Left colon (tissue), 2 donors: ENCODE results near the gene CD200. TPM values are rescaled to one million over a fixed set of nuclear protein-coding genes. Genes with fewer than 3 reads are reported as not detected.
"Not testable (repeated sequence)": the region's sequence is repeated elsewhere in the genome, so short reads cannot be mapped to it uniquely, and the experiment has no call there.

Experiments used
- ATAC-seq: fragments of 200-7000 bp; cut with Tn5 transposase; one replicate; pipeline ENCODE4 v1.9.1; 2020; ENCODE audit warnings: mild to moderate bottlenecking, moderate library complexity
- DNase-seq, 2 donors: peaks; one replicate each; pipeline ENCODE4 v3.0.0-alpha.2; 2020
- intact Hi-C, 2 donors: fragments of 100-400 bp; cut with DNase I in 1 of 2; cut with micrococcal nuclease in 1 of 2; formaldehyde crosslinking; loops; one replicate each; pipeline versions ENCODE4 v1.11.2 to v1.14.0; 2022; cut with DNase I, micrococcal nuclease
- total RNA-seq, 2 donors: library from RNA; stranded (reverse); fragmentation: NEBNext Ultra II Directional; extraction: Animal tissue kit (Norgen Biotek cat#: 25700); gene quantifications; one replicate each; pipeline ENCODE4 v1.2.1, GENCODE V29; 2021
- donor health status: DM: no; HTN: no; CAD: no.
- donor health status: DM: yes; HTN: yes; CAD: no.

The CD200 gene
- total RNA-seq, 2 donors from 2014 or later: 4.6 to 4.9 TPM

DNA sequence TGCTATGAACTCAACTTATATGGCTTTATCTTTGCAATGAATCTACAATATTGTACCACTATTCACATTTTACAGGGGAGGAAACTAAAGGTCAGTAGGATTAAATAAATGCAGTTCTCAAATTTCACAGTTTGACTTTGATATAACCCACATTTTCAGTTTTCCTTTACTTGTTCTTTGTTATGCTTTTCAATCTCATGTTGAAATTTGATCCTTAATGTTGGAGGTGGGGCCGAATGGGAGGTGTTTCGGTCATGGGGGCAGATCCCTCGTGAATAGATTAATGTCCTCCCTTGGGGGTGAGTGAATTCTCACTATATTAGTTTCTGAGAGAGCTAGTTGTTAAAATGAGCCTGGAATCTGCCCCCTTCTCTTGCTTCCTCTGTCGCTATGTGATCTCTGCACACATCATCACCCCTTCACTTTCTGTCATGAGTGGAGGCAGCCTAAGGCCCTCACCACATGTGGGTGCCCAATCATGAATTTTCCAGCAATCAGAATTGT is 44.7 kb downstream of the CD200 start:
- DNase-seq (no peak), ATAC-seq (peak; percentile 65)
- intact Hi-C loops: no loop called here

DNA sequence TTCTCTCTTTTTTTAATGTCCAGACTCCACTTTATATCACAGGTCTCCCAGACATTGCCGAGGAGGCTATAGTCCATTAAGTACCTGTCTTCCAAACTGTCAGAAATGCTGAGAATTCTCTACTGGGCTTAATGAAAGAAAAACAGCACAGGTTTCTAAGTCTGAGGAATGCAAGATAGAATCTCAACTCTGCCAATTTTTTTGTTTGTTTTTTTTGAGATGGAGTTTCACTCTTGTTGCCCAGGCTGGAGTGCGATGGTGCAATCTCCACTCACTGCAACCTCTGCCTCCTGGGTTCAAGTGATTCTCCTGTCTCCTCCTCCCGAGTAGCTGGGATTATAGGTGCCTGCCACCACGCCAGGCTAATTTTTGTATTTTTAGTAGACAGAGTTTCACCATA is 45.4 kb downstream of the CD200 start:
- ATAC-seq, intact Hi-C loops, DNase-seq: not testable (repeated sequence)

DNA sequence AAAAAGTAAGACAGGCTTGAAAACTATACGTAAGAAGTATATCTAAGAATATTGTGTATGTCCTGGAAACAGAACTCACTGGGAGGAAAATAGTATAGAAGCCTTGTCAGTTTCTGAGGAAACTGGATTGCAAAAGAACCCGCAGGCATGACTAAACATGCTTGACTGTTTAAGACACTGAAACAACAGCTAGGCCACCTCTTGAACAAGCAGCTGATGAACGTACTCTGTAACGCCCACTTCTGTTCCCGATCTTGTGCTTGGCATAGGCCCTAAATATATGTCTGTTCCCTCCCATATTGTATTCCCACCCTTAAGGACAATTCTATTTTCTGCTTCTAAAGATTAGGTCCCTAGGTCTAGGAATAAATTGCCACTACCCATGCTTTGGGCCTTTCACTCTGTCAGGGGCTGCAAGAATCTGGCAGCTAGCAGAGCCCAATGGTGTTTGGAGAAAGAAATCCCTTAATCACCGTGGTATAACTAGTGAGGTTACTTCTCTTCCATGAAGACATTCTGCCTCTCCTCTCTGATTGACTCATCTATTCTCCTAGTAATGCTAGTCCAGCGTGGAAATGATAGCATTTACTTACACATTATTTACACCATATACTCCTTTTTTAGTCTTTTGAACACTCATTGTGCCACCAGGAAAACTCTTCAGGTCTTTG is 46.2 kb downstream of the CD200 start:
- ATAC-seq (no peak), DNase-seq (no peak)
- intact Hi-C loops: no loop called here

DNA sequence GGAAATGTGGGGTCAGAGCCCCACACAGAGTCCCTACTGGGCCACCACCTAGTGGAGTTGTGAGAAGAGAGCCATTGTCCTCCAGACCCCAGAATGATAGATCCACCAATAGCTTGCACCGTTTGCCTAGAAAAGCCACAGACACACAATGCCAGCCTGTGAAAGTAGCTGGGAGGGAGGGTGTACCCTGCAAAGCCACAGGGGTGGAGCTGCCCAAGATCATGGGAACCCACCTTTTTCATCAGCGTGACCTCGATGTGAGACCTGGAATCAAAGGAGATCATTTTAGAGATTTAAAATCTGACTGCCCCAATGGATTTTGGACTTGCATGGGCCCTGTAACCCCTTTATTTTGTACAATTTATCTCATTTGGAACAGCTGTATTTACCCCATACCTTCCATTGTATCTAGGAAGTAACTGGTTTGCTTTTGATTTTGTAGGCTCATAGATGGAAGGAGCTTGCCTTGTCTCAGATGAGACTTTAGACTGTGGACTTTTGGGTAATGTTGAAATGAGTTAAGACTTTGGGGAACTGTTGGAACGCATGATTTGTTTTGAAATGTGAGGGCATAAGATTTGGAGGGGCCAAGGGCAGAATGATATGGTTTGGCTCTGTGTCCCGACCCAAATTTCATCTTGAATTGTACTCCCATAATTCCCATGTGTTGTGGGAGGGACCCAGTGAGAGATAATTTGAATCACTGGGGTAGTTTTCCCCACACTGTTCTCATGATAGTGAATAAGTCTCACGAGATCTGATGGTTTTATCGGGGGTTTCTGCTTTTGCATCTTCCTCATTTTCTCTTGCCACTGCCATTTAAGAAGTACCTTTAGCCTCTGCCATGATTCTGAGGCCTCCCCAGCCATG is 49.0 kb downstream of the CD200 start:
- ATAC-seq (no peak), DNase-seq (no peak)
- intact Hi-C loops: no loop called here

DNA sequence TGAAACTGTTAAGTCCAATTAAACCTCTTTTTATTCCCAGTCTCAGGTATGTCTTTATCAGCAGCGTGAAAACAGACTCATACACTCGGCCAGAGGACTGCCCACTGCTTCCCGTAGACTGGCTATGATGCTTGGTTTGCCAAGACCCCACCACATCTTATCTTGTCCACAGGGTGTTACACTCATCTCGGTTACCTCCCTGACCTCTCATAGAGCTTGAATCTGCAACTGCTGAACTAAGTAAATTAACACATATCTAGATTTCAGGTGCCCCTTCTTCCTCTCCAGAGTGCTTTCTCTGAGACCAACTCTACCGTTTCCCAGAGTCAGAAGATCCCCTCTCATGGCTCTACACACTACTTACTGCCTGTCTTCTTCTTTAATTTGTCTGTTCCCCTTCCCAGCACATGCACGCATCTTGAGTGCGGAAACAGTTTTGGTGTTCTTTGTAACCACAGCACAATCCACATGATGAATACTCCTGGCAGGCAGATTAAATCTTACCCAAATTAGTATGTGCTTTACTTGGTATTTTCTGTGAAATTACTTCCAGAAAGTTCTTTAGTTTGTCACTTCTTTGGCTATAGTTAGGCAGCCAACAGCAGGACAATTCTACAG is 49.7 kb downstream of the CD200 start:
- DNase-seq: no peak
- intact Hi-C loops: no loop called here
- no peak for ATAC-seq

DNA sequence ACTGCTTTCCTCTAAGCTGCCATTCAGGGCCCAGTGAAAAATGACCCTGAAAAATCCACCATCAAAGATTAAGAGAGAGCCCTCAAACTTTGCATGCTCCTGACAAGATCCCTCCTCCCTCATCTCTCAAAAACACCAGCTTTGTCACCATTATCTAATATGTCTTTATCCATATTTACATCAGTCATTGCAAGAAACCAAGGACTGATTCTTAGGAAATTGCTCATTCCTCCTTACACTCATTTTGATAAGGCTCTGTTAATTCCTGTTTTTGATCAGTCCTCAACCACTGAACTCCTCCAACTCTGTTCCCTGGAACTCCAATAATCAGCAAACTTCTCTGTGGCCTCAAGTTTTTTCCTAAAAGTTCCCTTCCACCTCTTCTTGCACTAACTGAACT is 51.8 kb downstream of the CD200 start:
- DNase-seq (no peak), ATAC-seq (no peak)
- intact Hi-C loops: no loop called here

DNA sequence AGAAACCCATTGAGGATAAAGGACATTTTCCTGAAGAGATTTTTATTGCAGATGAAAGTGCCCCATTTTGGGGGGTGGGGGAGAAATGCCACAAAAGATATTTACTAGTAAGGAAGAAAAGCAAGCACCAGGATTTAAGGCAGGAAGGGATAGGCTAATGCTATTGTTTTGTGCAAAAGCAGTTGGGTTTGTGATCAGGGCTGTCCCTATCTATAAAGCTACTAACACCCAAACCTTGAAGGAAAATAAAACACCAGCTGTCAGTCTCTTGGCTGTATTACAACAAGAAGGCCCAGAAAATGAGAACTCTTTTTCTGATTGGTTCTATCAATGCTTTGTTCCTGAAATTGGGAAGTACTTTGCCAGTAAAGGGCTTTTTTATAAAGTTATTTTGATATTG is 56.0 kb downstream of the CD200 start:
- no peak for DNase-seq
- ATAC-seq: peak; percentile 93
- intact Hi-C loops: no loop called here

DNA sequence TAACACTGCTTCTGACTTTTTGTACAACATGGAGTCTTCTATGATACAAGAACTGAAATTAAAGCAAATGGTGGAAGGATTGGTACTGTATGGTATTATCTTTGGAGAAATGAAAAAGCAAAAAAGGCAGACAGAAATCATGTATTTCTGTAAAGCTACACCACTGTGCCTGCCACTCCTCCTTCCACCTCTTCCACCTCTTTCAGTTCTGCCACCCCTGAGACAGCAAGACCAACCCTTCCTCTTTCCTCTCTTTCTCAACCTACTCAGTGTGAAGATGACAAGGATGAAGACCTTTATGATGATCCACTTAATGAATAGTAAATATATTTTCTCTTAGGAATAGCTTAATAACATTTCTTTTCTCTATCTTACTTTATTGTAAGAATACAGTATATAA is 57.0 kb downstream of the CD200 start:
- no peak for ATAC-seq
- no peak for DNase-seq
- intact Hi-C loops: no loop called here

DNA sequence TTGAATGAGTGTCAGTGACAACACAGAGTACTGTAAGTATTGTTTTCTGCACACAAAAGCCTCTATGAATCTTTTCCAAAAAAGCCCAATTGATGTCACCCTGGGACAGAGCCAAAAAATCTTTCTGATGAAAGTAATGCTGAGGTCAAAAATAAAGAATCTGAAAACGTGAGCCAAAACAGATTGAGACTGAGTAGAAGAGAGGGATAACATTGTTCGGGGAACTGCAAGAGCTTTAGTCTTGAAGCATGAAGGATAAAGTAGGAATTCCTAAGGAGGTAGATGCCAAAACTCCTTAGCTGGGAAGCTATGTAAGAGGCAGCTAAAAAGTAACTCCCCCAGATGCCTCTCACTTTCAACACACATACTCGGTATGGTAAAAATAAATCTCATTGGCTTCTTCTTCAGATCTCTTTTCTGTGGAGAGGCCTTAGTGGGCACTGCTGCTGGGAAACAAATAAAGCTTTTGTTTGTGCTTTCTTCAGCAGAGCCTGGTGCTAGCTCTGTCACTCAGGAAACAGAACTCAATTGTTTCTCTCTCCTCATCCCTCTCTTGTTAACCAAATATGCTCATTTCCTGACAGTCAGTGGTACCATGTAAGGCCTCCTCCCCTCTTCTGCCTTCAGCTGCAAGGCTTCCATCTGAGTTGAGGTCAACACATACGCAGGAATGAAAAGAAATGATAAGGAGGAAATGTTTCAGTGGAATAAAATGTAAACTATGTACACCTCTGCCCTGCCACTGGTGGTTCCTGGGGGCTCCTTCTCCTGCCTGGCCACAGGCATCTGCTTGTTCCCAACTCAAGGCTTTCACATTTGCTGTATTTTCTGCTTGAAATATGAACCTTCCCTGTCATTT is 58.1 kb downstream of the CD200 start:
- DNase-seq (no peak), ATAC-seq (peak; percentile 26)
- intact Hi-C loops: no loop called here

DNA sequence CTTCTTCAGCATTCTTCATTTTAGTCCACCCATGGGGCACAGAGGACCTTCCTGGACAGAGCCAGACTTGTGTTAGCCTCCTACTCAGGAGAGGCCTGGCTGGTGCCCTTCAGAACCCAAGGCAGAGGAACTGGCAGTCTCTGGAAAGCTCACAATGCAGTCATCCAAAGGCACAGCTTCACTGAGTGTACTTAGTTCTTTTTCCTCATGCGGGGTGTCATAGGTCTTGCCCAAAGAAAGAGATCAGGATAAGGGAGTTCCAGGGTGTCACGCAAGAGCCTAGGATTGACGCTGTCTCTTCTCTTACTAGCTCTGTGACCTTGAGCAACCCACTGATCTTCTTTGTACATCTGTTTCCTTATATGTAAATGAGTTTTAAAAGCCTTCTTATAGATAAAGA is 58.7 kb downstream of the CD200 start:
- DNase-seq (no peak), ATAC-seq (peak; percentile 15)
- intact Hi-C loops: no loop called here

DNA sequence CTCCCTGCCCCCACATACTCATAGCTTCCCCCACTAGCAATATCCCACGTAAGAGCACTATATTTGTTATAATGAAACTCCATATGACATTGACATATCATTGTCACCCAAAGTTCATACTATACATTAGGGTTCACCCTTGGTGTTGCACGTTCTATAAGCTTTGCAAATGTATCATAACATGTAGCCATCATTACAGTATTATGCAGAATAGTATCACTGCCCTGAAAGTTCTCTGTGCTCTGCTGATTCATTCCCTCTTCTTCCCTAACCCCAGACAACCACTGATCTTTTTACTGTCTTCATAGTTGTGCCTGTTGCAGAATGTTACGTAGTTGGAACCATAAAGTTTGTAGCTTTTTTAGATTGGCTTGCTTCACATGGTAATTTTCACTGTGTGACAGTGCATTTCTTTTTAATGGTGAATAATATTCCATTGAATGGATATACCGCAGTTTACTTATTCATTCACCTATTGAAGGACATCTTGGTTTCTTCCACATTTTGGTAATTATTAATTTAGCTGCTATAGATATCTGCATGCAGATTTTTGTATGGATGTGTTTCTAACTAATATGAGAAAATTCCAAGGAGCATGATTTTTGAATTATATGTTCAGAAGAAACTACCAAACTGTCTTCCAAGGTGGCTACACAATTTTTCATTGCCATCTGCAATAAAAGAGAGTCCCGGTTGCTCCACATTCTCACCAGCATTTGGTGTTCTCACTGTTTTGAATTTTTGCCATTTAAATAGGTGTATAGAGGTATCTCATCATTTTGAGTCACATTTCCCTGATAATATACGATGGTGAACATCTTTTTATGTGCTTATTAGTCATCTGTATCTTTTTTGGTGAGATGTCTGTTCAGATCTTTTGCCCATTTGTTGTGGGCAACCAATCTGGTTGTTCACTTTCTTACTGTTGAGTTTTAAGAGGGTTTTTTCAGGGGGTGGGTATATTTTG is 59.7 kb downstream of the CD200 start:
- DNase-seq (no peak), ATAC-seq (no peak)
- intact Hi-C loops: no loop called here

DNA sequence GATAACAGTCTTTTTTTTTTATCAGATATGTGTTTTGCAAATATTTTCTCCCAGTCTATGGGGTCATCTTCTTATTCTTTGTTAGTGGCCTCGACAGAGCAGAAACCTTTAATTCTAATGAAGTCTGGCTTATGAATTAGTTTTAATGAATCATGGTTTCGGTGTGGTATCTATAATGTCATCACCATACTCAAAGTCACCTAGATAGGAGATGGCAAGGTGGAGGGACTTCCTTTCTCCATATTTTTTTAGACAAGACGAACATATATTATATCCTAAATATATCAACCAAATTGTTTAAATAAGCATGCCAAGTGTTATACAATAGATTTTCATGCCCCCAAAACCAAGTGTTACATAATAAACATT is 60.4 kb downstream of the CD200 start:
- ATAC-seq: no peak
- intact Hi-C loops: no loop called here

DNA sequence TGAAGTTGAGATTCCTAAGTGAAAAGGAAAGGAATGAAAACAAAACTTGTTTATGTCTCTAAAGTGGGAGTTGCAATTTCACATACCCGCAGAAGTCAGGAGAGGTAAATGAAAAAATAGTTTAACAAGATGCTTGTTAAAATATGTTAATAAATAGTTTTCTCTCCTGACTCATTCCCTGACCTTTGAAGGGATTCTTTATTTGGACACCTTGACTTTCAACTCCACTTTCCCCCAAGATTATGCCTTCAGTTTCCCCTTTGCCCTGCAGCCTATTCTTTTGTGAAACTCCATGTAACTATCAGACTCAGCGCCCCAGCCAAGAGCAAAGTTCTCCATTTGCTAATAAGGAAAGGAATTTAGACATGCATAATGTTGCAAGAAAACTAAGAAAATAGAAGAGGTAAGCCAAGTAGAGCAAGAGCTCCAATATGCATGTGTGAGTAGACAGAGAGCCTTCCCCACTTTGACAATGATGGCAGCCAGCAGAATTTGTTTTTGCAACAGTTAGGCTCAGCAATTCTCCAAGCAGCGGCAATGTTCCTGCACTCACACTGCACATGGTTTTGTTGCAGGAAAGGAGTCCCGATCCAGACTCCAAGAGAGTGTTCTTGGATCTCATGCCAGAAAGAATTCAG is 61.2 kb downstream of the CD200 start:
- intact Hi-C loops: no loop called here
- DNase-seq: no peak

More for the DNA sequence above, 60.4 kb downstream of the CD200 start:
- DNase-seq: no peak

DNA sequence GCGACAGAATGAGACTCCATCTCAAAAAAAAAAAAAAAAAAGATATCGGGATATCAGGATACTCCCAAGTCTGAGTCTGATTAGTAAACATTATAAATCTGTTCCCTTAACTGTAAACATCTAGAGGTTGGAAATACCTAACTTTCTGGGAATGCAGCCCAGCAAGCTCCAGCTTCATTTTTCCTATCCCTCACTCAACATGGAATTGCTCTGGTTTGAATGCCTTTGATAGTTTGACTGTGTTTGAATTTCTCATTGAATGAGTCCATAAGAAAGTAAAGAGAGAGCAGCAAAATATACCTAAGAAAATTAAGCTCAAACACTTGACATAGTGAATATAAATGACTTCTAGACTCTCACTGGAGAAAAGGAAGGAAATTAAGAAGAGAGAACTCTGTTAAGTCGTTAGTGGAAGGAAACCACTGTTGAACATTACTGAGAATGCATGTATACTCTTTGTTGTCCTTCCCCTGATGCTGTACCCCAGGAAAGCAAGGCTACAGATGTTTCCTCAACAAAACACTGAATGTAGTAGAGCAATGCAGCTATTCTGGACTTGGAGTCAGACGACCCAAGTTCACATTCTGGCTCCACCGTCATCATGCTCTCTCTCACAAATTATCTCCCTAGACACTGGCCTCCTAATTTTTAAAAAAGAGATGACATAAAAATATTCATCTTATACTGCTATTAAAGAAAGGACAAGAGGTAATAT is 62.4 kb downstream of the CD200 start:
- no peak for ATAC-seq
- intact Hi-C loops: no loop called here
- no peak for DNase-seq

More for the DNA sequence above, 61.2 kb downstream of the CD200 start:
- no peak for ATAC-seq

DNA sequence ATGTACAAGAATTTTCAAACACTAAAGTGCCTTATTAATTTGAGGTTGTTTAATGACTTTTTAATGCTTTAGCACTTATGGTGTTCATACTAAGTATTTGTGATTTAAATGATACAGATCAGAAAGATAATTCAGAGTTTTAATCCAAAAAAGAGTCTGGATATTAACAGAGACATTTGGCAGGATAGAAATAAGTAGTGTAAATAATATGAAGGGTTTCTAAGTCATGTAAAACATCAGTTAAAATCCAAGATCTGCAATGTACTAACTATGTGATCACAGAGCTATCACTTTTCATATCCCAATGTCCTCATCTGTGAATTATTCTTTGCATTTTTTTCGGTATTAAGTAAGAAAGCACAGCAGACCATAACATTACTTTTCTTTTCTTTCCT is 62.9 kb downstream of the CD200 start:
- DNase-seq (no peak), ATAC-seq (no peak)
- intact Hi-C loops: no loop called here

DNA sequence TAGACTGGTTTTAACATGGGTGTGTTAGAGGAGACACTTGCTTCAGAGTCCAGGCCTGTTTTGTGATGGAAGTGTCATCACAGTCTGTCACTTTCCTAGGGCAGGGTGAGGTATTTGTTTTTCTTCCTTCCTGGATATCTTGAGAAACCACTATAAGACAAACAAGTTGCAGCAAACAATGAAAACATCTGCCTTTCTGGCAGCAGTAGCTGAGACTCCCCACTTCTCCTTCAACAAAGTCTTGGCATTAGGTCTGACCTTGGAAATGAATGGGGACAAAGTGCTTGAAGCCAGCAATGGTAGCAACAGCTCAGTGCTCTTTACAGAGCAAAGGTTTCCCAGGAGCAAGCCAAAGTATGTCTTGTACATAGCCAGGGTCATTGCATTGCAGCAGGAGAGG is 64.6 kb downstream of the CD200 start:
- intact Hi-C loops: no loop called here
- DNase-seq: no peak
- ATAC-seq: peak; percentile 46

DNA sequence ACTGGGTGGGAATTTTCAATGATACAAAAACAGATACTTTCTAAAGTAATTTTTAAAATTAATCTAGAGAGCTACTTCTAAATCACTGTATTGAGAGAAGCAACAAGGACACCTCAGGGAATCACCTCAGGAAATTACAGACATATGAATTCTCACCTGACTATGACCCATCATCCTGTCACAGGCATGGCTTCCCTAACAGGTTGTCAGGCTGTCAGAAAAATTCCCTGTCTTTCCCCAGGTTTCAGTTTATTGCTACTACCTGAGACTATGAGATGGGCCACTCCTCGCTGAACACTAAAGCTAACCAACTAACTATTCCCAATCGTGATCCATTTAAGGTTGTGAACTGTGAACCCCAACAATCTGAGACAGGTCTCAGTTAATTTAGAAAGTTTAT is 66.1 kb downstream of the CD200 start:
- intact Hi-C loops: no loop called here
- DNase-seq (no peak), ATAC-seq (no peak)
